Right atrium auricular region (tissue), 2 donors: ENCODE data around the gene TIMM10B. TPM values are rescaled to one million over a fixed set of nuclear protein-coding genes. Genes with fewer than 3 reads are reported as not detected.

Experiments used
- DNase-seq: peaks from one replicate; pipeline ENCODE4 v3.0.0-alpha.2; 2019; ENCODE audit warnings: low spot score
- H3K27ac ChIP-seq, 2 donors: fragments of 200-600 bp; sonication (generic); 1 replicate in 1 of 2; 2 replicates in 1 of 2; pipeline ENCODE4 v1.5.1; 2016 to 2019
- H3K27me3 ChIP-seq, 2 donors: fragments of 200-600 bp; sonication (generic); one replicate each; pipeline versions ENCODE4 v1.5.1 to v1.6.0; 2017 to 2019
- H3K36me3 ChIP-seq: fragments of 200-600 bp; sonication (generic); one replicate; pipeline ENCODE4 v1.5.1; 2016
- H3K4me1 ChIP-seq, 2 donors: fragments of 200-600 bp; sonication (generic); one replicate each; pipeline versions ENCODE4 v1.5.1 to v1.6.0; 2017 to 2019
- H3K4me3 ChIP-seq, 2 donors: fragments of 200-600 bp; sonication (generic); 1 replicate in 1 of 2; 2 replicates in 1 of 2; pipeline ENCODE4 v1.5.1; 2017 to 2019; ENCODE audit warnings: mild to moderate bottlenecking in 1 of 2, moderate library complexity in 1 of 2
- H3K9me3 ChIP-seq, 2 donors: fragments of 200-600 bp; sonication (generic); one replicate each; pipeline ENCODE4 v1.5.1; 2019
- total RNA-seq, 2 donors: library from RNA; depleted of rRNA; stranded (reverse); fragments of >200 nt; gene quantifications; one replicate each; pipeline ENCODE4 v1.1.0, GENCODE V29; 2016
- TF ChIP-seq, protein P1 (sequence below), 2 donors: fragments of 200-600 bp; sonication (generic); IDR thresholded peaks; one replicate each; pipeline ENCODE4 v1.5.1; 2019; ENCODE audit warnings: antibody characterized with exemption in 2 of 2

The TIMM10B gene
- total RNA-seq, 2 donors from 2014 or later, result 19.8 to 22.6 TPM

DNA sequence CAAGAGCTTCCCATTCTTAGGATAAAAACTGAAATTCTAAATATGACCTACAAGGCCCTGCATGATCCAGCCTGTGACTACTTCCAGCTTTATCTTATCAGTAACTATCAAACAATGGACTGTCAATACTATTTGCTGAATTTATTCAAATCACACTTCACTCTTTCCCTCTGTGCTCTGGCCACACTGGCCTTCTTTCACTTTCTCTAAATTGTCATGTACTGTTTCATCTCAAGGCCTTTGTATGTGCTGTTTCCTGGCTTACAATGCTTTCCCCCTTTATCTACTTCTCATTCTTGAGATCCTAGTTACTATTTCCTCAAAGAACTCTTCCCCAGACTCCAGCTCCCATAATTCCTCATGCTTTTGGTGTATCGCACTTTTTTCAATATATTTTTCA lies 5.6 kb downstream of the TIMM10B start:
- Histone ChIP-seq H3K27me3 (no peaks in the 10 kb centered on the region), H3K36me3 (peaks cover 41% of the 10 kb centered on the region), H3K27ac (no peak overlapping the region), H3K4me3 (no peak overlapping the region), H3K9me3 (no peaks in the 10 kb centered on the region), H3K4me1 (peaks cover 0 to 12% of the 10 kb centered on the region in 2 donors)
- TF ChIP-seq, protein P1, sequence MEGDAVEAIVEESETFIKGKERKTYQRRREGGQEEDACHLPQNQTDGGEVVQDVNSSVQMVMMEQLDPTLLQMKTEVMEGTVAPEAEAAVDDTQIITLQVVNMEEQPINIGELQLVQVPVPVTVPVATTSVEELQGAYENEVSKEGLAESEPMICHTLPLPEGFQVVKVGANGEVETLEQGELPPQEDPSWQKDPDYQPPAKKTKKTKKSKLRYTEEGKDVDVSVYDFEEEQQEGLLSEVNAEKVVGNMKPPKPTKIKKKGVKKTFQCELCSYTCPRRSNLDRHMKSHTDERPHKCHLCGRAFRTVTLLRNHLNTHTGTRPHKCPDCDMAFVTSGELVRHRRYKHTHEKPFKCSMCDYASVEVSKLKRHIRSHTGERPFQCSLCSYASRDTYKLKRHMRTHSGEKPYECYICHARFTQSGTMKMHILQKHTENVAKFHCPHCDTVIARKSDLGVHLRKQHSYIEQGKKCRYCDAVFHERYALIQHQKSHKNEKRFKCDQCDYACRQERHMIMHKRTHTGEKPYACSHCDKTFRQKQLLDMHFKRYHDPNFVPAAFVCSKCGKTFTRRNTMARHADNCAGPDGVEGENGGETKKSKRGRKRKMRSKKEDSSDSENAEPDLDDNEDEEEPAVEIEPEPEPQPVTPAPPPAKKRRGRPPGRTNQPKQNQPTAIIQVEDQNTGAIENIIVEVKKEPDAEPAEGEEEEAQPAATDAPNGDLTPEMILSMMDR (IDR thresholded peaks at IDR 0.05), result no peak
- no peak for DNase-seq

DNA sequence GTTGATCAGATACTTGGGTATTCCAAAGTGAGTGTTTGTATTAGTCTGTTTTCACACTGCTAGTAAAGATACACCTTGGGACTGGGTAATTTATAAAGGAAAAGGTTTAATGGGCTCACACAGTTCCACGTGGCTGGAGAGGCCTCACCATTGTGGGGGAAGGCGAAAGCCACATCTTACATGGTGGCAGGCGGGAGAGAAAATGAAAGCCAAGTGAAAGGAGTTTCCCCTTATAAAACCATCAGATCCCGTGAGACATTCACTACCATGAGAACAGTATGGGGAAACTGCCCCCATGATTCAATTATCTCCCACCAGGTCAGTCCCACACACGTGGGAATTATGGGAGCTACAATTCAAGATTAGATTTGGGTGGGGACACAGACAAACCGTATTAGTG lies 7.0 kb downstream of the TIMM10B start:
- no peaks in the 10 kb centered on the region for H3K4me1 ChIP-seq
- TF ChIP-seq, protein P1 (IDR thresholded peaks at IDR 0.05), result no peak
- no peak overlapping the region for H3K4me3 ChIP-seq
- no peak for DNase-seq
- H3K27ac ChIP-seq, result no peak overlapping the region
- no peaks in the 10 kb centered on the region for H3K27me3 ChIP-seq
- H3K9me3 ChIP-seq, result no peaks in the 10 kb centered on the region
- peaks cover 42% of the 10 kb centered on the region for H3K36me3 ChIP-seq

GRCh38 chr11:6488821-6489220 lies 7.5 kb downstream of the TIMM10B start:
- peaks cover 38% of the 10 kb centered on the region for H3K36me3 ChIP-seq
- H3K9me3 ChIP-seq, result no peaks in the 10 kb centered on the region

DNA sequence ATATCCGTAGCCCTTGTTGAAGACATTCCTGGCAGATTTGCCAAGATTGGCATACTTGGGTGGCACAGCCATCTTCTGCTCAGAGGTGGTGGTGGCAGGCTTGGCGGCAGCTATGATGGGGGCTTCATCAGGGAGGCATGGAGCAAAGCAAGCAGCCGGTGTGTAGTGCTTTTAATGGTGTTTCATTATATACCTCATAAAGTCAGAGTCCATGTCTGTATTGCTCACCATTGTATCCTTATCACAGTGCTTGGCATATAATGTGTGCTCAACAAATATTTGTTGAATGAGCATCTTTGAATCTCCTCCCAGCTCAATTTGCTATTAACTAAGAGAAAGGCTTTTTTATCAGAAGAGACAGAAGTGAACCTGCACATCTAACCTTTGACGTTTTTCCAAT lies 8.0 kb downstream of the TIMM10B start:
- Histone ChIP-seq H3K36me3 (peaks cover 38% of the 10 kb centered on the region), H3K27me3 (no peaks in the 10 kb centered on the region), H3K4me1 (no peaks in the 10 kb centered on the region), H3K9me3 (no peaks in the 10 kb centered on the region), H3K4me3 (no peak overlapping the region), H3K27ac (no peak overlapping the region)
- TF ChIP-seq, protein P1 (IDR thresholded peaks at IDR 0.05), result no peak
- DNase-seq, result no peak

More at GRCh38 chr11:6488821-6489220, 7.5 kb downstream of the TIMM10B start:
- Histone ChIP-seq H3K4me1 (no peaks in the 10 kb centered on the region), H3K27me3 (no peaks in the 10 kb centered on the region), H3K27ac (no peak overlapping the region), H3K4me3 (no peak overlapping the region)
- TF ChIP-seq, protein P1 (IDR thresholded peaks at IDR 0.05), result no peak
- no peak for DNase-seq

- H3K4me3 ChIP-seq, result peak within 1 kb of the TSS in 1 of 2 donors; percentile 20
- peak within 1 kb of the TSS in 1 of 2 donors; percentile 6 for H3K27ac ChIP-seq
These were observed 16.0 kb downstream of the TIMM10B start, which contains the start of gene DNHD1 for GRCh38 chr11:6497069-6497839. TSS of gene DNHD1 (plus strand) at chr11:6497280. CDS start at chr11:6498216, 936 bp downstream.

More at GRCh38 chr11:6497069-6497839, 16.0 kb downstream of the TIMM10B start, which contains the start of gene DNHD1:
- Histone ChIP-seq H3K27me3 (no peaks in the 10 kb centered on the region), H3K36me3 (peaks cover 9% of the 10 kb centered on the region), H3K9me3 (no peaks in the 10 kb centered on the region), H3K4me1 (no peaks in the 10 kb centered on the region)
- DNase-seq, result no peak
- TF ChIP-seq, protein P1 (IDR thresholded peaks at IDR 0.05), result no peak
